PC-3 (cell line): ENCODE measurements around the gene INAVA.

Source experiments
- CTCF ChIP-seq: fragments of 300-600 bp; sonication (generic); conservative IDR thresholded peaks from 2 replicates; pipeline ENCODE4 v1.5.1; 2017; ENCODE audit warnings: antibody characterized with exemption, low read depth, mild to moderate bottlenecking, low read length
- EZH2 ChIP-seq: fragments of 300-600 bp; sonication (generic); IDR thresholded peaks from one replicate; pipeline ENCODE4 v1.6.1; 2017; ENCODE audit warnings: antibody characterized with exemption, mild to moderate bottlenecking, low read length; ENCODE audit not compliant: unreplicated experiment

GRCh38 chr1:200886594-200886993 lies 8.1 kb upstream of the INAVA start:
- TF ChIP-seq CTCF (no peak), EZH2 (no peak)
